GM12878 (cell line): ENCODE results near the gene CNN3. TPM values are rescaled to one million over a fixed set of nuclear protein-coding genes. Genes with fewer than 3 reads are reported as not detected.

Experiments used
- ATAC-seq: fragments of 200-7000 bp; cut with Tn5 transposase; 3 replicates; pipeline ENCODE4 v1.9.1; 2020; ENCODE audit warnings: mild to moderate bottlenecking, moderate library complexity
- BruUV-seq: library from RNA; stranded (reverse); fragments of 400-500 nt; replicated peaks from 2 replicates; lab custom pipeline; 2021; lab: Mats Ljungman, UMichigan
- CTCF ChIA-PET: fragments of 300-600 bp; sonication (Branson Sonifier 250); formaldehyde crosslinking; extraction: SDS; loops from one replicate; lab custom pipeline; 2021; ENCODE audit warnings: inconsistent platforms; lab: Yijun Ruan, JAX
- POLR2A ChIA-PET: fragments of 350-600 bp; formaldehyde crosslinking; extraction: SDS; loops from one replicate; lab custom pipeline; 2021; ENCODE audit warnings: inconsistent platforms; lab: Charles Lee
- RAD21 ChIA-PET: fragments of 300-600 bp; sonication (Branson Sonifier 250); formaldehyde crosslinking; loops from one replicate; lab custom pipeline; 2023; ENCODE audit warnings: antibody characterized with exemption; ENCODE audit not compliant: unreplicated experiment; lab: Charles Lee
- SMC1A ChIA-PET: fragments of 300-600 bp; sonication (Branson Sonifier 250); formaldehyde crosslinking; loops from one replicate; lab custom pipeline; 2023; ENCODE audit not compliant: unreplicated experiment, uncharacterized antibody; lab: Charles Lee
- DNase-seq: peaks from one replicate; pipeline ENCODE4 v3.0.0-alpha.2; 2011; ENCODE audit warnings: low read depth, low spot score
- FAIRE-seq: peaks from 3 replicates; lab custom pipeline; 2011; peaks lifted over from hg19 to GRCh38; lab: Jason Lieb, UNC
- H2AFZ ChIP-seq: 2 replicates; pipeline ENCODE4 v1.6.0; 2011; ENCODE audit warnings: low read depth, low read length, control low read depth; ENCODE audit not compliant: control insufficient read depth
- H3K27ac ChIP-seq: 2 replicates; pipeline ENCODE4 v1.5.1; 2011; ENCODE audit warnings: control low read depth; ENCODE audit not compliant: control insufficient read depth, insufficient read depth
- H3K27me3 ChIP-seq, 2 experiments: replicated peaks in 1 of 2; 2 replicates each; pipeline versions ENCODE4 v1.6.0 to v1.6.1; 2011; ENCODE audit warnings: low read length in 1 of 2; ENCODE audit not compliant: control insufficient read depth in 2 of 2, insufficient read depth in 2 of 2
- H3K36me3 ChIP-seq, 2 experiments: 2 replicates each; pipeline ENCODE4 v1.5.1; 2011; ENCODE audit warnings: low read length in 1 of 2; ENCODE audit not compliant: control insufficient read depth in 2 of 2, insufficient read depth in 2 of 2
- H3K4me1 ChIP-seq: 2 replicates; pipeline ENCODE4 v1.6.1; 2011; ENCODE audit warnings: mild to moderate bottlenecking, low read length, moderate library complexity, mixed read lengths; ENCODE audit not compliant: control insufficient read depth, insufficient read depth
- H3K4me2 ChIP-seq: 2 replicates; pipeline ENCODE4 v1.6.0; 2011; ENCODE audit warnings: control low read depth; ENCODE audit not compliant: control insufficient read depth, insufficient read depth
- H3K4me3 ChIP-seq: fragments of 200-600 bp; sonication (generic); 2 replicates; pipeline ENCODE4 v1.5.1; 2016
- H3K79me2 ChIP-seq: 2 replicates; pipeline ENCODE4 v1.6.0; 2011; ENCODE audit warnings: low read length; ENCODE audit not compliant: control insufficient read depth, insufficient read depth
- H3K9ac ChIP-seq: 2 replicates; pipeline ENCODE4 v1.8.0; 2011; ENCODE audit warnings: low read length, control low read depth, mixed read lengths; ENCODE audit not compliant: control insufficient read depth, insufficient read depth
- H3K9me3 ChIP-seq: replicated peaks from 3 replicates; pipeline ENCODE4 v1.5.1; 2011; ENCODE audit warnings: mild to moderate bottlenecking, low read length; ENCODE audit not compliant: control insufficient read depth, insufficient read depth
- H4K20me1 ChIP-seq: 2 replicates; pipeline ENCODE4 v1.6.0; 2011; ENCODE audit not compliant: control insufficient read depth, insufficient read depth
- ATF3 ChIP-seq: IDR thresholded peaks from 2 replicates; pipeline ENCODE4 v1.6.1; 2011; ENCODE audit warnings: low read depth, mild to moderate bottlenecking, low read length, moderate library complexity, borderline replicate concordance; ENCODE audit errors: extremely low read depth
- CBX3 ChIP-seq: fragments of 200-600 bp; sonication (generic); IDR thresholded peaks from 2 replicates; pipeline ENCODE4 v1.6.1; 2016; ENCODE audit warnings: low read depth, borderline replicate concordance
- CHD4 ChIP-seq: fragments of 200-600 bp; sonication (generic); IDR thresholded peaks from 2 replicates; pipeline ENCODE4 v1.6.1; 2016; ENCODE audit warnings: mild to moderate bottlenecking
- FOS ChIP-seq: IDR thresholded peaks from 3 replicates; pipeline ENCODE4 v1.6.1; 2011; ENCODE audit warnings: borderline replicate concordance; ENCODE audit not compliant: insufficient read length; ENCODE audit errors: extremely low read depth
- HDAC6 ChIP-seq: fragments of 200-600 bp; sonication (generic); IDR thresholded peaks from one replicate; pipeline ENCODE4 v1.8.0; 2017; ENCODE audit warnings: antibody characterized with exemption; ENCODE audit not compliant: unreplicated experiment
- HSF1 ChIP-seq: fragments of 150-350 bp; IDR thresholded peaks from 2 replicates; pipeline ENCODE4 v1.6.1; 2014; ENCODE audit warnings: mild to moderate bottlenecking, low read depth, low read length
- NFIC ChIP-seq: IDR thresholded peaks from 2 replicates; pipeline ENCODE4 v1.6.1; 2012; ENCODE audit warnings: low read depth, mild to moderate bottlenecking, inconsistent platforms, low read length, moderate library complexity
- NKRF ChIP-seq: fragments of 450-650 bp; conservative IDR thresholded peaks from 2 replicates; pipeline ENCODE4 v1.6.1; 2017; ENCODE audit warnings: mild to moderate bottlenecking, moderate library complexity
- NR2C1 ChIP-seq: fragments of 450-650 bp; IDR thresholded peaks from 2 replicates; pipeline ENCODE4 v1.6.1; 2017; ENCODE audit warnings: antibody characterized with exemption, mild to moderate bottlenecking, moderate library complexity
- SUPT20H ChIP-seq: IDR thresholded peaks from 2 replicates; pipeline ENCODE4 v1.6.1; 2011; ENCODE audit warnings: low read depth, mild to moderate bottlenecking, low read length, moderate library complexity, borderline replicate concordance; ENCODE audit not compliant: control insufficient read depth
- WGBS: methylation state at CpG from one replicate; pipeline ENCODE4 v1.1.6; 2016; ENCODE audit warnings: low lambda C conversion rate; ENCODE audit not compliant: insufficient replicate concordance, insufficient coverage; ENCODE audit errors: missing lambda C conversion rate; 5-methylcytosine and 5-hydroxymethylcytosine counted together
- in situ Hi-C: fragments of 300-500 bp; cut with MboI; formaldehyde crosslinking; loops from 9 replicates; pipeline ENCODE4 v1.14.3; 2018; ENCODE audit warnings: mixed read lengths
- intact Hi-C: fragments of 100-400 bp; cut with micrococcal nuclease; formaldehyde crosslinking; loops from one replicate; pipeline ENCODE4 v1.14.2; 2022; ENCODE audit not compliant: unreplicated experiment
- polyA plus RNA-seq, 11 experiments: library from polyadenylated mRNA; depleted of rRNA in 4 of 11; unstranded in 6 of 11; stranded (reverse) in 5 of 11; fragments of >200 nt; fragmentation: Nextera tagmentation in 4 of 11; fragmentation: Illumina TruSeq in 1 of 11; extraction: Ambion mirVana in 4 of 11; extraction: Trizol in 1 of 11; gene quantifications; 1 replicate in 1 of 11; 2 replicates in 10 of 11; pipeline versions ENCODE4 v1.2.1 to v1.2.3, GENCODE V29; 2011 to 2016; ENCODE audit warnings: inconsistent platforms in 2 of 11, missing spikeins in 2 of 11, low read depth in 1 of 11
- total RNA-seq, 4 experiments: library from RNA; depleted of rRNA in 3 of 4; stranded (reverse); fragments of >200 nt in 3 of 4; fragmentation: Illumina TruSeq in 1 of 4; extraction: Trizol in 1 of 4; gene quantifications; 2 replicates each; pipeline versions ENCODE4 v1.2.1 to v1.2.3, GENCODE V29; 2013 to 2021
- TF ChIP-seq, protein P1 (sequence below): fragments of 450-650 bp; IDR thresholded peaks from 2 replicates; pipeline ENCODE4 v1.6.1; 2017; ENCODE audit warnings: antibody characterized with exemption, mild to moderate bottlenecking, moderate library complexity

Gene CNN3
- total and polyA plus RNA-seq, 10 of the 15 experiments (the other 5 are each of a cell fraction or from before 2014, with no cell fraction given) = 0.20 to 48.4 (median 34.3) TPM

GRCh38 chr1:94951509-94952208, 24.7 kb upstream of the CNN3 start:
- no peaks in the 10 kb centered on the region for H3K79me2 ChIP-seq
- no peak for FAIRE-seq
- no peak overlapping the region for H3K4me3 ChIP-seq
- DNase-seq = no peak
- SMC1A ChIA-PET = no interaction called here
- no peak for ATAC-seq
- H3K27ac ChIP-seq = no peak overlapping the region
- H3K4me1 ChIP-seq = no peaks in the 10 kb centered on the region
- H3K27me3 ChIP-seq = no peaks in the 10 kb centered on the region
- CTCF ChIA-PET = no interaction called here
- H4K20me1 ChIP-seq = no peaks in the 10 kb centered on the region
- 42% methylated on average over 5 of the region's 5 CpGs for WGBS
- no peak overlapping the region for H3K9ac ChIP-seq
- intact Hi-C loops = no loop called here
- TF ChIP-seq, protein P1, sequence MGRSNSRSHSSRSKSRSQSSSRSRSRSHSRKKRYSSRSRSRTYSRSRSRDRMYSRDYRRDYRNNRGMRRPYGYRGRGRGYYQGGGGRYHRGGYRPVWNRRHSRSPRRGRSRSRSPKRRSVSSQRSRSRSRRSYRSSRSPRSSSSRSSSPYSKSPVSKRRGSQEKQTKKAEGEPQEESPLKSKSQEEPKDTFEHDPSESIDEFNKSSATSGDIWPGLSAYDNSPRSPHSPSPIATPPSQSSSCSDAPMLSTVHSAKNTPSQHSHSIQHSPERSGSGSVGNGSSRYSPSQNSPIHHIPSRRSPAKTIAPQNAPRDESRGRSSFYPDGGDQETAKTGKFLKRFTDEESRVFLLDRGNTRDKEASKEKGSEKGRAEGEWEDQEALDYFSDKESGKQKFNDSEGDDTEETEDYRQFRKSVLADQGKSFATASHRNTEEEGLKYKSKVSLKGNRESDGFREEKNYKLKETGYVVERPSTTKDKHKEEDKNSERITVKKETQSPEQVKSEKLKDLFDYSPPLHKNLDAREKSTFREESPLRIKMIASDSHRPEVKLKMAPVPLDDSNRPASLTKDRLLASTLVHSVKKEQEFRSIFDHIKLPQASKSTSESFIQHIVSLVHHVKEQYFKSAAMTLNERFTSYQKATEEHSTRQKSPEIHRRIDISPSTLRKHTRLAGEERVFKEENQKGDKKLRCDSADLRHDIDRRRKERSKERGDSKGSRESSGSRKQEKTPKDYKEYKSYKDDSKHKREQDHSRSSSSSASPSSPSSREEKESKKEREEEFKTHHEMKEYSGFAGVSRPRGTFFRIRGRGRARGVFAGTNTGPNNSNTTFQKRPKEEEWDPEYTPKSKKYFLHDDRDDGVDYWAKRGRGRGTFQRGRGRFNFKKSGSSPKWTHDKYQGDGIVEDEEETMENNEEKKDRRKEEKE = no peak
- TF ChIP-seq CBX3 (no peak), HSF1 (no peak), NR2C1 (no peak), CHD4 (no peak), NFIC (no peak), FOS (no peak), SUPT20H (no peak), NKRF (no peak), HDAC6 (no peak), ATF3 (no peak)
- no peak overlapping the region for H2AFZ ChIP-seq
- in situ Hi-C loops = no loop called here
- RAD21 ChIA-PET = no interaction called here
- H3K4me2 ChIP-seq = no peak overlapping the region
- no TSS peak for BruUV-seq
- no peaks in the 10 kb centered on the region for H3K9me3 ChIP-seq
- no peaks in the 10 kb centered on the region for H3K36me3 ChIP-seq
- POLR2A ChIA-PET = no interaction called here
